COLO668 (cell line): ENCODE measurements around the gene PATL2.
"Not testable (repeated sequence)": the region's sequence is repeated elsewhere in the genome, so short reads cannot be mapped to it uniquely, and the experiment has no call there.

Experiments
- DNase-seq: peaks from one replicate; lab custom pipeline; 2025; ENCODE audit not compliant: unreplicated experiment; lab: John Stamatoyannopoulos, UW

Gene PATL2

GRCh38 chr15:44692659-44693058, 18.5 kb downstream of the PATL2 start:
- DNase-seq, result no peak

DNA sequence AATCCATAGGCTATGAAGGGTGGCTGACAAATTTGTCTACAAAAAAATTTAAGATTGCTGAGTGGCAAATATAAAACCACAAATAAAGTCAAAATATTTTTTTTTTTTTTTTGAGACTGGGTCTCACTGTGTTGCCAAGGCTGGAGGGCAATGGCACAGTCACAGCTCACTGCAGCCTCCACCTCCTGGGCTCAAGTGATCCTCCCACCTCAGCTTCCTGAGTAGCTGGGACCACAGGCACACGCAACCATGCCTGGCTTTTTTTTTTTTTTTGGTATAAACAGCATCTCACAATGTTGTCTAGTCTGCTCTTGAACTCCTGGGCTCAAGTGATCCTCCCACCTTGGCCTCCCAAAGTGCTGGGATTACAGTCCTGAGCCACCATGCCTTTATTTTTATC, 20.9 kb downstream of the PATL2 start:
- not testable (repeated sequence) for DNase-seq

GRCh38 chr15:44689318-44689717, 21.8 kb downstream of the PATL2 start:
- DNase-seq, result not testable (repeated sequence)

- peak; percentile 86 for DNase-seq
These were observed 28.1 kb downstream of the PATL2 start for GRCh38 chr15:44682809-44683682.

- no peak for DNase-seq
These were observed 28.9 kb downstream of the PATL2 start for GRCh38 chr15:44682211-44682610.

- DNase-seq, result no peak
These were observed 34.4 kb downstream of the PATL2 start for GRCh38 chr15:44676676-44677075.

- no peak for DNase-seq
These were observed 35.2 kb downstream of the PATL2 start for GRCh38 chr15:44675911-44676310.

- DNase-seq, result no peak
These were observed 37.5 kb downstream of the PATL2 start for GRCh38 chr15:44673639-44674038.

DNA sequence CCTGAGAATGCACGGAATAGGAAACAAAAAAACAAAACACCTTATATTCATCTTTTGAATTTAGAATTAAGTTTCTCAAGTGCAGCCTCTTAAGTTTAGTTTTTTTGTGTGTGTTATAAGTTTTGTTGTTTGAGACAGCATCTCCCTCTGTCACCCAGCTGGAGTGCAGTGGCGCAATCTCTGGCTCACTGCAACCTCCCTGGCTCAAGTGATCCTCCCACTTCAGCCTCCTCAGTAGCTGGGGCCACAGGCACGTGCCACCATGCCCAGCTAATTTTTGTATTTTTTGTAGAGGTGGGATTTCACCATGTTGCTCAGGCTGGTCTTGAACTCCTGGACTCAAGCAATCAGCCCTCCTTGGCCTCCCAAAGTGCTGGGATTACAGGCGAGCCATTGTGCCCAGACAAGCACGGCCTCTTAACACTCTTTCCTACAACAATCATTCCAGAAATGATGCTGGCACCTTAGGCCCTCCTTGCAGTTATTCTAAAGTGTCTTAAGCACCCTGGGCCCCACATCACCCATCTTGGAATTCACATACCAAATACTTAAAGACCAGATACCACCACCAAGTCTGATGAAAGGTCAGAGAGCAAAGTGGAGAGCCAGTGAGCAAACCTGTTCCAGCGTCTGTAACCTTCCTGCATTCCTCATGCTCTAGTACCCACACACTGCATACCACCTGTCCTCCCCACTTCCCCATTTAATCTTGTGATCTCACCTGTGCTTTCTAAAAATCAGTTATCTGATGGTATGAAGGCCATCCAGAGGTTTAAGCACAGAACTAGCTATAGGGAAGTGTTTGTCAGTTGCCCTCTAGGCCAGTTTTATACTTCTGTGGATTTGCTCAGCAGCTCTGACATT, 40.8 kb downstream of the PATL2 start:
- no peak for DNase-seq

DNA sequence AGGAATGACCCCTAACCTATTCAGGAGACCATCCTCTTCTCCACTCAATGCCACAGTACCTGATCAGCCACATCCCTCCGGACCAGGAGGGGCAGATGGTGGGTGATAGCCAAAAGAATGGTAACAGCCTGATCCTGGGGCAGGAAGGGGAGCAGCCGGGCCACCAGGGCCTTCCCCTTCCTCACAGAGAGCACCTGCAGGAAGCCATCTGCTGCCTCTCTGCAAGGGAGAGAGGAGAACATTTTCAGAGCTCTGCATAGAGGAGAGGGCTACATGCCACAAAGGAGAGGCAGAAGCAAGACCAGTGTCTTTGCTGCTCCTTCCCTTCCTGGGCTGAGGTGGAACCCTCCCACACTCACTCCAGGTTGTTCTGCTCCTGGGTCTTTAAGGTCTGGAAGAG, 42.2 kb downstream of the PATL2 start:
- no peak for DNase-seq

DNA sequence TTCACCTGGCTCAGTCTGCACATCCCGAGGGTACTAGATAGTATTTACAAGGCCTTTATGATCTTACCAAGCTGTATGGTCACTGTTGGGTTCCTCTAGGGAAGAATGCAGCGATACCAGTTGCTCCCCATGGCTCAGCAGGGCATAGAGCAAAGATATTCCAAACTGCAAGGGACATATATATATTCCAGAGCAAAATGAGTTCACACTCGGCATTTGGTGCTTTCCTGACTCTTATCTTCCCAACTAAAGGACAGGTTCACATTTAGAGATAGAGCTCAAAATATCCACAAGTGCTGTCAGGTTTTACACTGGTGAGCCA, 44.1 kb downstream of the PATL2 start:
- no peak for DNase-seq

GRCh38 chr15:44666210-44667038, 44.7 kb downstream of the PATL2 start:
- DNase-seq, result no peak

GRCh38 chr15:44663410-44664308, 47.5 kb downstream of the PATL2 start, which contains the start of gene SPG11:
Gene SPG11 (minus strand): TSS chr15:44663662. CDS start chr15:44663647, 15 bp downstream.
- DNase-seq, result peak; percentile 97

GRCh38 chr15:44662478-44663409, 48.4 kb downstream of the PATL2 start:
- DNase-seq, result peak; percentile 85

- DNase-seq, result no peak
These were observed 49.5 kb downstream of the PATL2 start for GRCh38 chr15:44661576-44661975.

DNA sequence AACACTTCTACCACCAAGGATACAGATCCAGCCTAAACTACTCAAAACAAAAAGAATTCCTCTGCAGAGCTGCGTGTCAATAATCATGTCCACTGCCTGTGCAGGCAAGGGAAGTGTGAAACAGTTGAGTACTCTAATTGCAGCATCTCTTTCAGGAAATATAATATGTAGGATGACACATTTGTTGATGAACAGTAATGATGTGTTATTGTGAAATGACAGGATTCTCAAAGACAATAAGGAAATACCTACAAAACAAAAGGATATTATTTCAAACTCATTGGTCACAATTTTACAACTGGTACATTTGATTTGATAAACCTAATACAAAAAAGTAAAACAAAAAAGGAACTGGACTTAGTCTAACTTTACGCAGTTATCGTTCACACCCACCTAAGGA, 52.1 kb downstream of the PATL2 start:
- DNase-seq, result no peak

DNA sequence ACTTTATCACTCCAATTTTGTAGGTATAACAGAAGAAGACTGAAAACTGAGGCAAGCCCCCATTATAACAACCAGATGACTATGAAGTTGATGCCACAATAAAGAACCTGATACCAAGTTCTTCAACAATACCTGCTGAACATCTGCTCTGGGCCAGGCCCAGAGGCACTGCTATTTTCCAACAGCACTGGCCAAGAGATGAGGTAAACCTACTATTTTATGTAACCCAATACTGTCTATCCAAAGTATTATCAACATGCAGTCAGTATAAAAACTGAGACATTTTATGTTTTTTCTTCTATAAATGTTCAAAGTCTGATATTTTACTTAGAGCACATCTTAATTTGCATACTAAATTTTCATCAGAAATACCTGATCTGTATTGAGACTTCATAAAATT, 53.7 kb downstream of the PATL2 start:
- DNase-seq, result no peak

- no peak for DNase-seq
These were observed 54.2 kb downstream of the PATL2 start for GRCh38 chr15:44656913-44657312.

GRCh38 chr15:44656298-44656697, 54.8 kb downstream of the PATL2 start:
- DNase-seq, result no peak
